IgD-negative memory B cell (primary cell): ENCODE data around the gene GPR161. TPM values are rescaled to one million over a fixed set of nuclear protein-coding genes. Genes with fewer than 3 reads are reported as not detected.
A peak's percentile ranks its signal among the peaks of the same experiment; 100 is the strongest.

Experiments
- H3K27ac Mint-ChIP-seq, 3 donors: one replicate each; pipeline ENCODE4 v1.8.0; 2020 to 2022; ENCODE audit warnings: mild to moderate bottlenecking in 3 of 3, mixed read lengths in 3 of 3, moderate library complexity in 1 of 3
- H3K27me3 Mint-ChIP-seq: one replicate; pipeline ENCODE4 v1.8.0; 2021; ENCODE audit warnings: mixed read lengths
- H3K36me3 Mint-ChIP-seq: one replicate; pipeline ENCODE4 v1.8.0; 2020; ENCODE audit warnings: mild to moderate bottlenecking, mixed read lengths
- H3K4me1 Mint-ChIP-seq, 3 donors: one replicate each; pipeline ENCODE4 v1.8.0; 2020 to 2022; ENCODE audit warnings: mixed read lengths in 3 of 3, mild to moderate bottlenecking in 1 of 3
- H3K4me3 Mint-ChIP-seq, 4 donors: one replicate each; pipeline ENCODE4 v1.8.0; 2020 to 2022; ENCODE audit warnings: mild to moderate bottlenecking in 4 of 4, mixed read lengths in 4 of 4, moderate library complexity in 3 of 4
- H3K9me3 Mint-ChIP-seq, 3 donors: one replicate each; pipeline ENCODE4 v1.8.0; 2020 to 2021; ENCODE audit warnings: mixed read lengths in 3 of 3, mild to moderate bottlenecking in 1 of 3
- polyA plus RNA-seq: library from polyadenylated mRNA; unstranded; fragments of 300-500 nt; fragmentation: Illumina TruSeq; gene quantifications from one replicate; pipeline ENCODE4 v1.2.3, GENCODE V29; 2021

GPR161 gene
- polyA plus RNA-seq, 1 donor from 2014 or later, result not detected

GRCh38 chr1:168105846-168106245, 30.9 kb downstream of the GPR161 start:
- Mint-ChIP-seq H3K4me1 (no peaks in the 10 kb centered on the region), H3K36me3 (no peaks in the 10 kb centered on the region), H3K4me3 (no peak overlapping the region), H3K27me3 (peaks cover 4% of the 10 kb centered on the region), H3K9me3 (no peaks in the 10 kb centered on the region), H3K27ac (no peak overlapping the region)

GRCh38 chr1:168104535-168104934, 32.2 kb downstream of the GPR161 start:
- H3K4me3 Mint-ChIP-seq, result no peak overlapping the region
- H3K27ac Mint-ChIP-seq, result no peak overlapping the region
- H3K9me3 Mint-ChIP-seq, result no peaks in the 10 kb centered on the region
- no peaks in the 10 kb centered on the region for H3K4me1 Mint-ChIP-seq
- no peaks in the 10 kb centered on the region for H3K36me3 Mint-ChIP-seq
- peaks cover 4% of the 10 kb centered on the region for H3K27me3 Mint-ChIP-seq

GRCh38 chr1:168102487-168102886, 34.2 kb downstream of the GPR161 start:
- no peaks in the 10 kb centered on the region for H3K9me3 Mint-ChIP-seq
- no peaks in the 10 kb centered on the region for H3K36me3 Mint-ChIP-seq
- H3K4me1 Mint-ChIP-seq, result no peaks in the 10 kb centered on the region
- peaks cover 4% of the 10 kb centered on the region for H3K27me3 Mint-ChIP-seq
- H3K4me3 Mint-ChIP-seq, result no peak overlapping the region
- no peak overlapping the region for H3K27ac Mint-ChIP-seq

GRCh38 chr1:168101336-168101735, 35.4 kb downstream of the GPR161 start:
- Mint-ChIP-seq H3K4me3 (no peak overlapping the region), H3K9me3 (no peaks in the 10 kb centered on the region), H3K27ac (no peak overlapping the region), H3K4me1 (no peaks in the 10 kb centered on the region), H3K36me3 (no peaks in the 10 kb centered on the region), H3K27me3 (peaks cover 4% of the 10 kb centered on the region)

- H3K9me3 Mint-ChIP-seq, result no peaks in the 10 kb centered on the region
- H3K27me3 Mint-ChIP-seq, result peaks cover 4% of the 10 kb centered on the region
- H3K4me3 Mint-ChIP-seq, result no peak overlapping the region
- peaks cover under 1% of the 10 kb centered on the region for H3K36me3 Mint-ChIP-seq
- H3K27ac Mint-ChIP-seq, result no peak overlapping the region
- no peaks in the 10 kb centered on the region for H3K4me1 Mint-ChIP-seq
Measured at GRCh38 chr1:168100315-168101002, 36.3 kb downstream of the GPR161 start.

- no peaks in the 10 kb centered on the region for H3K9me3 Mint-ChIP-seq
- no peak overlapping the region for H3K4me3 Mint-ChIP-seq
- no peaks in the 10 kb centered on the region for H3K27me3 Mint-ChIP-seq
- no peak overlapping the region for H3K27ac Mint-ChIP-seq
- H3K4me1 Mint-ChIP-seq, result no peaks in the 10 kb centered on the region
- peaks cover 2% of the 10 kb centered on the region for H3K36me3 Mint-ChIP-seq
Measured at GRCh38 chr1:168099337-168099801, 37.4 kb downstream of the GPR161 start.

- H3K4me3 Mint-ChIP-seq, result no peak overlapping the region
- H3K27me3 Mint-ChIP-seq, result no peaks in the 10 kb centered on the region
- no peaks in the 10 kb centered on the region for H3K9me3 Mint-ChIP-seq
- no peak overlapping the region for H3K27ac Mint-ChIP-seq
- no peaks in the 10 kb centered on the region for H3K4me1 Mint-ChIP-seq
- H3K36me3 Mint-ChIP-seq, result peaks cover 2% of the 10 kb centered on the region
Measured at GRCh38 chr1:168098534-168099320, 38.0 kb downstream of the GPR161 start.

GRCh38 chr1:168097921-168098528, 38.7 kb downstream of the GPR161 start:
- Mint-ChIP-seq H3K9me3 (no peaks in the 10 kb centered on the region), H3K27me3 (no peaks in the 10 kb centered on the region), H3K27ac (no peak overlapping the region), H3K4me1 (no peaks in the 10 kb centered on the region), H3K36me3 (peaks cover 2% of the 10 kb centered on the region), H3K4me3 (no peak overlapping the region)

- H3K9me3 Mint-ChIP-seq, result no peaks in the 10 kb centered on the region
- peaks cover 2% of the 10 kb centered on the region for H3K36me3 Mint-ChIP-seq
Measured at GRCh38 chr1:168096296-168097165, 40.2 kb downstream of the GPR161 start.

GRCh38 chr1:168095476-168095875, 41.3 kb downstream of the GPR161 start:
- Mint-ChIP-seq H3K27ac (peak overlapping the region in 1 of 3 donors; percentile 39), H3K27me3 (peaks cover 3% of the 10 kb centered on the region), H3K4me1 (no peaks in the 10 kb centered on the region), H3K9me3 (no peaks in the 10 kb centered on the region), H3K36me3 (peaks cover 3% of the 10 kb centered on the region), H3K4me3 (no peak overlapping the region)

More at GRCh38 chr1:168096296-168097165, 40.2 kb downstream of the GPR161 start:
- Mint-ChIP-seq H3K27me3 (peaks cover 1% of the 10 kb centered on the region), H3K4me1 (no peaks in the 10 kb centered on the region), H3K4me3 (no peak overlapping the region), H3K27ac (no peak overlapping the region)

- peaks cover 3% of the 10 kb centered on the region for H3K36me3 Mint-ChIP-seq
- H3K4me3 Mint-ChIP-seq, result no peak overlapping the region
- peaks cover 3% of the 10 kb centered on the region for H3K27me3 Mint-ChIP-seq
- no peaks in the 10 kb centered on the region for H3K4me1 Mint-ChIP-seq
- no peak overlapping the region for H3K27ac Mint-ChIP-seq
- no peaks in the 10 kb centered on the region for H3K9me3 Mint-ChIP-seq
Measured at GRCh38 chr1:168093616-168094015, 43.1 kb downstream of the GPR161 start.

GRCh38 chr1:168092566-168093355, 44.0 kb downstream of the GPR161 start:
- peaks cover 5% of the 10 kb centered on the region for H3K27me3 Mint-ChIP-seq
- no peaks in the 10 kb centered on the region for H3K9me3 Mint-ChIP-seq
- no peak overlapping the region for H3K4me3 Mint-ChIP-seq
- H3K4me1 Mint-ChIP-seq, result no peaks in the 10 kb centered on the region
- H3K36me3 Mint-ChIP-seq, result peaks cover 3% of the 10 kb centered on the region
- H3K27ac Mint-ChIP-seq, result no peak overlapping the region

- Mint-ChIP-seq H3K9me3 (no peaks in the 10 kb centered on the region), H3K4me3 (no peak overlapping the region), H3K4me1 (no peaks in the 10 kb centered on the region), H3K27ac (no peak overlapping the region), H3K27me3 (peaks cover 5% of the 10 kb centered on the region), H3K36me3 (peaks cover 3% of the 10 kb centered on the region)
Measured at GRCh38 chr1:168091720-168092550, 44.8 kb downstream of the GPR161 start.
